Natural killer cell (primary cell): ENCODE measurements around the gene ZNF646. TPM values are rescaled to one million over a fixed set of nuclear protein-coding genes. Genes with fewer than 3 reads are reported as not detected.

Experiments
- ATAC-seq, 3 donors: fragments of 150-1000 bp in 2 of 3; fragments of 200-7000 bp in 1 of 3; cut with Tn5 transposase; 1 replicate in 1 of 3; 2 replicates in 2 of 3; pipeline ENCODE4 v1.10.0; 2021; ENCODE audit warnings: mild to moderate bottlenecking in 2 of 3, moderate library complexity in 2 of 3
- DNase-seq, 2 donors: peaks; one replicate each; pipeline versions ENCODE4 v3.0.0 to v3.0.0-alpha.2; 2013 to 2021; ENCODE audit warnings: mixed read lengths in 1 of 2
- H3K27ac ChIP-seq: one replicate; pipeline ENCODE4 v1.5.1; 2013; ENCODE audit warnings: mild to moderate bottlenecking, low read length
- H3K27me3 ChIP-seq: one replicate; pipeline ENCODE4 v1.6.1; 2013; ENCODE audit warnings: low read length; ENCODE audit not compliant: control insufficient read depth, insufficient read depth
- H3K36me3 ChIP-seq: one replicate; pipeline ENCODE4 v1.6.1; 2013; ENCODE audit warnings: low read length; ENCODE audit not compliant: control insufficient read depth, insufficient read depth
- H3K4me1 ChIP-seq: one replicate; pipeline ENCODE4 v1.6.1; 2013; ENCODE audit warnings: low read length; ENCODE audit not compliant: control insufficient read depth, insufficient read depth
- H3K4me3 ChIP-seq: one replicate; pipeline ENCODE4 v1.5.1; 2013; ENCODE audit warnings: low read length
- H3K9me3 ChIP-seq: one replicate; pipeline ENCODE4 v1.6.1; 2013; ENCODE audit warnings: low read length; ENCODE audit not compliant: control insufficient read depth, insufficient read depth
- H3K27ac Mint-ChIP-seq, 2 donors: one replicate each; pipeline ENCODE4 v1.8.0; 2022; ENCODE audit warnings: mild to moderate bottlenecking in 2 of 2, mixed read lengths in 2 of 2, moderate library complexity in 1 of 2
- H3K27me3 Mint-ChIP-seq, 2 donors: one replicate each; pipeline ENCODE4 v1.8.0; 2022; ENCODE audit warnings: low read depth in 2 of 2, mixed read lengths in 2 of 2
- H3K36me3 Mint-ChIP-seq: one replicate; pipeline ENCODE4 v1.8.0; 2022; ENCODE audit warnings: mixed read lengths
- H3K4me1 Mint-ChIP-seq, 2 donors: one replicate each; pipeline ENCODE4 v1.8.0; 2022; ENCODE audit warnings: mixed read lengths in 2 of 2
- H3K4me3 Mint-ChIP-seq: one replicate; pipeline ENCODE4 v1.8.0; 2022; ENCODE audit warnings: mild to moderate bottlenecking, moderate library complexity, mixed read lengths
- H3K9me3 Mint-ChIP-seq, 2 donors: one replicate each; pipeline ENCODE4 v1.8.0; 2022; ENCODE audit warnings: mixed read lengths in 2 of 2
- CTCF ChIP-seq: fragments of 200-600 bp; IDR thresholded peaks from one replicate; pipeline ENCODE4 v1.8.0; 2022; ENCODE audit warnings: antibody characterized with exemption
- WGBS: methylation state at CpG from one replicate; pipeline ENCODE4 v1.1.7; 2013; ENCODE audit warnings: missing lambda C conversion rate; ENCODE audit not compliant: insufficient coverage; 5-methylcytosine and 5-hydroxymethylcytosine counted together
- intact Hi-C: fragments of 100-400 bp; cut with micrococcal nuclease; formaldehyde crosslinking; loops from one replicate; pipeline ENCODE4 v1.14.2; 2022
- total RNA-seq, 4 donors: library from RNA; stranded (reverse); fragments of 120-200 nt in 1 of 4; gene quantifications; one replicate each; pipeline versions ENCODE4 v1.2.3 to v1.2.4, GENCODE V29; 2013 to 2022

The ZNF646 gene
- total RNA-seq, 3 donors from 2014 or later (not counting 1 experiment from before 2014, with no cell fraction given) = 22.0 to 31.1 (median 30.1) TPM

DNA sequence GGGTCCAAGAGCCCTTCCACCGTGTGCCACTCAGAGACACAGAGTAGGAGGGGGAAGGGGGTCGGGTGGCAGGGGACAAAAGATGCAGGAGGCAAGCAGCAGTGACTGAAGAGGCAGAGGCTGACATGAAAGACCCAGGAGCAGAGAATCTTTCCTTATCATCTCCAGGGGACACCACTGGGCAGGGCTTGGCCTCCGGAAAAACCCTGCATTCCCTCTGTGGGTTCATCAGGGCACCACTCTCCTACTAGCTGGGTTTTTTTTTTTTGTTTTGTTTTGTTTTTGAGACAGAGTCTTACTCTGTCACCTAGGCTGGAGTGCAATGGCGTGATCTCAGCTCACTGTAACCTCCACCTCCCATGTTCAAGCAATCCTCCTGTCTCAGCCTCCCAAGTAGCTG is 42.9 kb upstream of the ZNF646 start:
- Histone ChIP-seq H3K4me1 (peaks cover 20% of the 10 kb centered on the region), H3K36me3 (peaks cover 11% of the 10 kb centered on the region), H3K27ac (no peak overlapping the region), H3K27me3 (no peaks in the 10 kb centered on the region), H3K9me3 (no peaks in the 10 kb centered on the region), H3K4me3 (no peak overlapping the region)
- WGBS = 94% methylated on average over 4 of the region's 4 CpGs
- intact Hi-C loops = loop anchor here (5.0 kb wide), 1 partner anchor 61 kb away; the partner anchor contains the start of gene VKORC1
- no peak overlapping the region for H3K4me3 Mint-ChIP-seq
- peaks cover 30 to 32% of the 10 kb centered on the region in 2 donors for H3K4me1 Mint-ChIP-seq
- H3K27ac Mint-ChIP-seq = peak overlapping the region; percentile 95 to 99
- DNase-seq (no peak), ATAC-seq (no peak)
- H3K9me3 Mint-ChIP-seq = no peaks in the 10 kb centered on the region
- TF ChIP-seq CTCF = no peak
- no peaks in the 10 kb centered on the region for H3K36me3 Mint-ChIP-seq
- H3K27me3 Mint-ChIP-seq = no peaks in the 10 kb centered on the region

- H3K27me3 Mint-ChIP-seq = no peaks in the 10 kb centered on the region
Observed at GRCh38 chr16:31032736-31033708, 41.2 kb upstream of the ZNF646 start, which contains the start of gene STX4. Gene STX4 (plus strand): TSS chr16:31033558. CDS start chr16:31033806, 248 bp downstream.

DNA sequence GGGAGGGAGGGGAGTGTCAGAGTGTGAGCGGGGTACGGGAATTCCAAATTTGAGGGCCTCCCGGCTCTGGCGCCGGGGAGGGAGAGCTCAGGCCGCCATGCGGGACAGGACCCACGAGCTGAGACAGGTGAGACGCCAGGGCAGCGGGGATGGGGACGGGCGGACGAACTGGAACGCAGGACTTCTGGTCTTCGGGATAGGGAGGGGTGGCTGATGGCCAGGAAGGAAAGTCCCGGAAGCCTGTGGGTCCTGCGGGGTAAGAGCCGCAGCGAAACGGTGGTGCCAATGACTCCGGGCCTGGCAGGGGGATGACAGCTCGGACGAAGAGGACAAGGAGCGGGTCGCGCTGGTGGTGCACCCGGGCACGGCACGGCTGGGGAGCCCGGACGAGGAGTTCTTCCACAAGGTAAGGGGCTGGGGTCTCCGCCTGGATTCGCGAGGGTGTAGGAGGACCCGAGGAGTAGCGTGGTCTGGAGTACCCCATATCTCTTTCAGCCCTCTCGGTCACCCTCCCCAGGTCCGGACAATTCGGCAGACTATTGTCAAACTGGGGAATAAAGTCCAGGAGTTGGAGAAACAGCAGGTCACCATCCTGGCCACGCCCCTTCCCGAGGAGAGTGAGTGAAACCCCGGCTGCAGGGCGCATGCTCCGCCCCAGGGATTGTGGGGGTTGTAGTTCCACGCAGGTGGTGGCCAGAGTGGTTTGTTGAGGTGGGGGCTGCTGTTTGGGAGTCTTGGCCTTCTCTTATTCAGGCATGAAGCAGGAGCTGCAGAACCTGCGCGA is 40.3 kb upstream of the ZNF646 start:
- ATAC-seq (peak; percentile 47 to 60 (median 49)), DNase-seq (peak; percentile 83 to 95)
- no peaks in the 10 kb centered on the region for H3K27me3 Mint-ChIP-seq
- TF ChIP-seq CTCF = no peak
- Histone ChIP-seq H3K27ac (peak overlapping the region; percentile 92), H3K9me3 (no peaks in the 10 kb centered on the region), H3K4me1 (peaks cover 20% of the 10 kb centered on the region), H3K4me3 (peak overlapping the region; percentile 80), H3K27me3 (no peaks in the 10 kb centered on the region), H3K36me3 (peaks cover 28% of the 10 kb centered on the region)
- WGBS = 1% methylated on average over 47 of the region's 47 CpGs
- peaks cover 36 to 37% of the 10 kb centered on the region in 2 donors for H3K4me1 Mint-ChIP-seq
- no peaks in the 10 kb centered on the region for H3K36me3 Mint-ChIP-seq
- peak overlapping the region; percentile 95 to 99 for H3K27ac Mint-ChIP-seq
- no peaks in the 10 kb centered on the region for H3K9me3 Mint-ChIP-seq
- intact Hi-C loops = loop anchor here (1.0 to 5.0 kb wide), 4 partner anchors 39 to 425 kb away; partner anchors contain the start of genes ARMC5, FBXL19 and VKORC1
- peak overlapping the region; percentile 99 for H3K4me3 Mint-ChIP-seq

More at GRCh38 chr16:31032736-31033708, 41.2 kb upstream of the ZNF646 start, which contains the start of gene STX4:
- Histone ChIP-seq H3K27me3 (no peaks in the 10 kb centered on the region), H3K4me3 (peak within 1 kb of the TSS; percentile 80), H3K9me3 (no peaks in the 10 kb centered on the region), H3K4me1 (peaks cover 20% of the 10 kb centered on the region), H3K27ac (peak within 1 kb of the TSS; percentile 92), H3K36me3 (peaks cover 19% of the 10 kb centered on the region)
- Mint-ChIP-seq H3K27ac (peak within 1 kb of the TSS; percentile 95 to 99), H3K4me1 (peaks cover 36 to 37% of the 10 kb centered on the region in 2 donors), H3K36me3 (no peaks in the 10 kb centered on the region), H3K9me3 (no peaks in the 10 kb centered on the region), H3K4me3 (peak within 1 kb of the TSS; percentile 99)
- DNase-seq = peak; percentile 97 to 100
- intact Hi-C loops = loop anchor here (1.0 to 5.0 kb wide), 4 partner anchors 40 to 426 kb away; partner anchors contain the start of genes ARMC5, FBXL19 and VKORC1
- TF ChIP-seq CTCF = no peak
- peak; percentile 78 to 89 (median 82) for ATAC-seq
- under 1% methylated on average over 75 of the region's 75 CpGs for WGBS
